HS-5 (cell line): ENCODE measurements around the gene JDP2.

Experiments used
- DNase-seq: peaks from one replicate; pipeline ENCODE4 v3.0.0-alpha.2; 2012; ENCODE audit warnings: low read depth

The JDP2 gene

GRCh38 chr14:75409316-75410205 is 18.3 kb upstream of the JDP2 start:
- DNase-seq = no peak

- DNase-seq = no peak
Observed at GRCh38 chr14:75411214-75411540, 16.6 kb upstream of the JDP2 start.

DNA sequence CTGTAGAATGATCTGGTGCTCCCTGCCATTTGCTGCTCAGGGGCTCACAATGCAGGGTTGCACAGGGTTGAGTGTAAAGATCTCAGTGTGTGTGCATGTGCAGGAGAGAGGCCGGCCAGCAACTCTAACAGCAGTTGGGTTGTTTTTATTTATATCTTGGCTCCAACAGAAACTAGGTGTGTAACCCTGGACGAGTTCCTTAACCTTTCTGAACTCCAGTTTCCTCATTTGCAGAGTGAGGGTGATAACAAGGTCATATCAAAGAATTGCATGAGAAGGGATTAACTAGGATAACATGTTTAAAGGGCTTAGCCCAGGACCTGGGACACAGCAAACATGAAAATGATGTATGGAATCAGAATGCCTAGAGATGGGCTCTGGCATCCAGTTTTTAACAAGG is 14.8 kb upstream of the JDP2 start:
- DNase-seq = no peak

GRCh38 chr14:75417674-75418073 is 10.1 kb upstream of the JDP2 start:
- DNase-seq = no peak

GRCh38 chr14:75418850-75419768 is 8.7 kb upstream of the JDP2 start:
- no peak for DNase-seq

- peak; percentile 85 for DNase-seq
Observed at GRCh38 chr14:75422169-75422568, 5.7 kb upstream of the JDP2 start.

DNA sequence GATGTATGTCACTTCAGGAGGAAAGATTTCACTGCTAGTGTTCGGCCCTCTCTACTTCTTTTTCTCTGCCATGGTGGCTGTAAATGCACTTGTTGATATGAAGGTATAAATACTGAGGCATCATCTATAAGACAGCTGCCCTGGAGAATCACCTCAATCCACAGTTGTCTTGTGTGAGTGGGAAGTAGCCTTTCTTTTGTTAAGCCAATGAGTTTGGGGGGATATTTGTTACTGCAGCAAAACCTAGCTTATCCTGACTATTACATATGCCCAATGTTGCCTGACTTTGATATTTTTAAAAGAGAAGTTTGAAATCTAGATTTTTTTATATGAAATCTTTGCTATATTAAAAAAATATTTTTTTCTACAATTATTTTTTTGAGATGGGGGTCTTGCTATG is 3.3 kb upstream of the JDP2 start:
- DNase-seq = no peak

DNA sequence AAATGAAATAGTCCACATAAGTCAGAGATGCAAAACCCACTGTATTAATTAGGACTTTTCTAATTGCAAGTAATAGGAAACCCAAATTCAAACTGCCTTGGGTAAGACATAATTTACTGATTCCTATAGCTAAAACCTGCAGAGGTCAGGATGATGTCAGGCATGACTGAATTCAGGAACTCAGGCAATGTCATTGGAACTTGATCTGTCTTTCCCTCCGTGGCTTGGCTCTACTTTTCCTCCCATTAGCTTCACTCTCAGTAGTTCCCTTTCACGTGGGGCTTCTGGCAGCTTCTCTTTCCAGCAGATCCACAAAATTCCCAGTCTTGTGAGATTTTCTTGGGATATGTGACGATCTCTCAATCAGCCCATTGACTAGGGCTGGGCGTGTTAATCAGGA is 2.4 kb upstream of the JDP2 start:
- no peak for DNase-seq

DNA sequence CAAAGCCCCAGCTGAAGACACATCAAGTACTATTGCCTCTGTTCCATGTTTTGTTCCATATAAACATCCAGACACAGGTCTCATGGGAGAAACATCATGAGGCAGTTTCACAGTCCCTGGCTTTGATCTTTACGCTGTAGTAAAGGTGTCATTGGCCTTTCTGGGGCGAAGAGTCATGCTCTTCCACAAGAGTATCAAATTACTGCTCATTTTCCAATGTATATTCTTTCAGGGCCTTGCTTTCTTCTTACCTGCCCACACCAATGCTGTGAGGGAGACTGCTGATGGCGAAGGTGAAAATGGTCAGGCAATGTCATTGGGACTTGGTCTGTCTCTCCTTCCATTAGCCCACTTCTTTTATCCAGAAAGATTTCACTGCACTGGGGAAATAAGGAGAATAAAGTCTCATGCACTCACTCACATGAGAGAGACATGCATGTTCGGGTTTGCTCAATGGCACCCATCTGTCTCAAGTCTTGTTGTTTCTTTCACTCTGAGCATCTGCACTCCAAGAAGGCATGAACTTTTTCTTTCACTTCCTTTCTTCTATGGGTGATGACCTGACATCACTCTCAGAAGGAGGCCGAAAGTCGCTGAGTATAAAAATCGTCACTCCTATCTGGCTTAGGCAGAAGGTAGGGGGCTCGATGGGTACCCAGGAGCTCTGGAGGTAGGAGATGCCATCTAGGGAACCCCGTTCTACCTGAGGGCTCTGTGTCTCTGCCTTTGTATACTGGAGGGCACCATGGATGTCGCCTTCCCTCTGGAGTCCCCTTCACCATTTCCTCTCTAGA is 1.3 kb upstream of the JDP2 start:
- no peak for DNase-seq

- DNase-seq = no peak
Observed at GRCh38 chr14:75427126-75427481, 718 bp upstream of the JDP2 start.

DNA sequence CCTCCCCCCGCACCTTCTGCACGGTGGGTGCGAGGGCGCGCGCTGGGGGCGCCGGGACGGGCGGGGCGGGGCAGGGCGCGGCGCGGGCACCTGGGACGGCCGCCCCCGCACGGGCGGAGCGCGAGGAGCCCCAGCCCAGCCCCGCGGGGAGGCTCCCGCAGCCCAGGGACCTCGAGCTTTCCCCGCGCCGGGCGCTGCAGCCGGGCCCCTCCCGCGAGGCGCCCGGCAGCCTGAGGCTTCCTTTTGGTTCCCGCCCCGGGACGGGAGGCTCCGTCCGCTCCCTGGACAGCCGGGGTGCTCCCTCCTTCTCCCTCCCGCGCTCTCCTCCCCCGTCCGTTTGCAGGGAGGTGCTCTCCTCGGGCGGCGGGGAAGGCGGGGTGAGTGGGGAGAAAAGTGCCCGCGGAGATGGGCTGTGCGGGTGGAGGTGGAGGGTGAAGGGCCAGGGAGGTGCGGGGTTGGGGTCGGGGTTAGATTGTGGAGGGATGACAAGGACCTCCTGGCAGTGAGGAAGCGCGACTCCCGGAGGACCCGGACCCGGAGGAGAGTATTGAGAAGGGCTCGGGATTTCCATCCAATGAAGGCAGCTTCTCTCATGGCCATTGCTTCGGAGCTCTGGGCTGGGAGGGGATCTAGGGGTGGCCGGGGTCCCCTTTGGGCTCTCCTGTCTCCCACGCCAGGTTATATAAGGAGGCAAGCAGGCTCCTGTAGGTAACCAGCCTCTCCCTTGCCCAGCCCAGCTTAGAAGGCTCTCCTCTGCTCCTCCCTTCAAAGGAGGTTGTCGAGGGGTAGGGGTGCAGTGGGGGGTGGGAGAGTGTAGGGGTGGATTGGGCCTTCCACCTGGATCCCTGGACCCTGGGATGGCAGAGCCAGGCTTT is 645 bp downstream of the JDP2 start:
- DNase-seq = no peak

DNA sequence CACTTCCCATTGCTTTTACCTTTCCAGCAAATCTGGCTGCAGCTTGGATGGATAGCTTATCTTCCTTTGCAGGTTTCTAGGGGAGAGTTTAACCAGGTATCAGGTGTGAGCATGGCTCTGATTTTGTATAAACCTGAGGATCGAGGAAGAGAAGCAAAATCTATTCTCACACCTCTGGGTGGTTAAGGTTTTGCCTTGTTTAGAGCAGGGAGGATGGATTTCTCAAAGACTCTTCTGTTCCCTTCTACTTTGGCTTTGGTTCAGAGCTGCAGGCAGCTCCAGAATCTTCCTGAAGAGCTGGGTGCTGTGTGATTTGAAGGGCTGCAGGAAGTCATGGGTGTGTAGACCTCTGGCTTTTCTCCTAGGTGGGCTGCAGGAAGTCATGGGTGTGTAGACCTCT is 1.7 kb downstream of the JDP2 start:
- no peak for DNase-seq

DNA sequence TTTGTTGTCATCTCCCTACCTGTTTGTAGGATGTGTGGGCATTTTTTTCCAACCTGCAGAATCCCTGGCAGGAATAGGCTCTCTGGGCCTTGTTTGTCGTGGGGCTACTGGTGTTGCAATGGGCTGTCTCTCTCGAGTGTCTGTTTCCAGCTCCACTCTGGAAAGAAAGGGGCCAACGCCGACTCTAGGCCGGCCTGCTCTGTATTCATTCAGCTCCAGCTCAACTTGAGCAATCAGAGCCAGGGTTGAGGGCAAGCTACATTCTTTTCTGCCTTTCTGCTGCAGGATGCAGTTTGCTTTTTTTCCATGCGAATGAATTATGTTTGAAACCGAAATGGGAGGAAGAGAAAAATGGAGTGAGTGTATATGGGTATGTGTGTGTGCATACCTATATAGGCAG is 2.3 kb downstream of the JDP2 start:
- no peak for DNase-seq

DNA sequence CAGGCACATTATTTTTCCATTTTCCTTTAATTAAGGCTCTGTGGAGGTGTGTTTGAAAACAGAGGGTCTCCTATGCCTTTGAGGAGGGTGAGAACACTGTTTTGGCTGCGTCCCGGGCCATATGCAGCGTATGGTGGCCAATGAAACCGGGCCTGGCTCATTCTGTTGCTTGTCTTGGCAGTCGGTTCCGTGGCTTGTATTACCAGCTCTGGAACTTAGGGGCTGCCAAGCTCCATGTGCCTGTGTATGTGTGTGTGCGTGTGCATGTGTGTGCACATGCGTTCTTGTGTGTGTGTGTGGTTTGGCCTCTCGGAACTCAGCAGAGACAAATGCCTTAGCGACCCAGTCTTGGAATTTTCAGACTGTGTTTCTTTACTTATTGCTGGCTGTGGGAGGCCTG is 2.7 kb downstream of the JDP2 start:
- DNase-seq = no peak

- no peak for DNase-seq
Observed at GRCh38 chr14:75430976-75431375, 3.2 kb downstream of the JDP2 start.

DNA sequence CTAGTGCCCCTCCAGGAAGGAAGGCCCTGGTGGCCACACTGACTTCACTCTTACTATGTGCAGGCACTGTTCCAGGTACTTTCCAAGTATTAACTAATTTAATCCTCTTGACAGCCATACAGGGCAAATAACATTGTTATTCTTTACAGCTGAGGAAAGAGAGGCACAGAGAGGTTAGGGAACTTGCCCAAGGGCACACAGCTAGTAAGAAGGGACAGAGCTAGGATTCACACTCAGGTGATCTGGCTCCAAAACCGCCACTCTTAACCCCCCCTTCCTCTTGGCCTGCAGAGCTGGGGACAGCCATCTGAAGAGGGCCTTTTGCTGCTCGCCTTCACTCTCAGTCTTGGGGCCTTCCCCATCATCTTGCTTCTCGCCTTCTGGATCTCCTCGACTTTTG is 4.0 kb downstream of the JDP2 start:
- DNase-seq = no peak

- no peak for DNase-seq
Observed at GRCh38 chr14:75432411-75432810, 4.6 kb downstream of the JDP2 start.

DNA sequence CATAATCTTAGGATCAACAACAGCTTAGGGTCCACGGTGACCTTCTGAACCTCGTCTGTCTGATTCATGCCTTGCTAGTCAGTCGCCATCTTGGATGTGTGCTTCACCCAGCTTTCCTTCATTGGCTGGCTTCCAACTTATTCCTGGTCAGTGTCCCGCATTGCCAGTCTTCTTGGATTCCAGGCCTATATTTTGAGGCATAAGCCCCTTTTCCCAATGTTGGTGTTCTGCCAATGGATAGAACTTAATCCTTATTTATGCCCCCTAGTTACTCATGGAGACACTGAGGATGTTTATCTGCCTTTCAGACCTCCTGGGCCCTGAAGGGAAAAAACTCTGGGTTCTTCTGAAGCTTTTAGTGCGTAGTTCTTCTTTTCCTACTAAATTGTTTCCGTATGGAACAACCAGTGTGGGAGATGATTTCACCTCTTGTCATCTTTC is 5.8 kb downstream of the JDP2 start:
- no peak for DNase-seq

DNA sequence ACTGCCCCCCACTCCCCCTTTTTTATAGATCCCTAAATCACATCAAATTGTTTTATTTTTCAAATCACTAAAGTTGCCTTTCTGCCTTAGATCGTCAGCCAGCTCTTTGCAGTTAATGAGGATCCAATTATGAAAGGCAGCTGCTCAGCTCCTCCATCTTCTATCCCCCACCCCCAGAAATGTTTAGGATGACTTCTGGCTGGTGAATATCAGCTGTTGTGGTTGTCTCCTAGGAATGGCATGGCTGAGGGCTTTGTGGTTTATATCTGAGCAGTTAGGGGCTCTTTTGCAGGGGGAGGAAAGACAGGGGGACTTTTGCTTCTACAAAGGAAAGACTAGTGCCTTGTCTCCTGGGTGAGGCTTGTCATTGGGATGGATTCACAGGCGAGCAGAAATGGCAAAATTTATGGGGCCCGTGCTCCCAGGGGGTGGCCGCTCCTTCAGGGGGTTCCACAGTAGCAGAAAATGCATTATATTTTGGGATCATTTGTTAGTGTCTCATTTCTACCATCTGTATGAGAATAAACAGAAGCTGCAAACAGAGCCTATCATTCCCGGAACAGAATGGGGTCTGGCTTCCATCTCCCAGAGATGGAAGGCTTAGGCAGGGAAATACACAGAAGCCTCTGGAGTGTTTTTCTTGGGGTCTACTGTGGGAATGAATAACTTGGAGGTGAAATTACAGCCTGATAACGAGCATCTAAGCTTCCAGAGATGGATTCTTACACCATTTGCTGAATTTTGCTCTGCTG is 6.5 kb downstream of the JDP2 start:
- DNase-seq = no peak

DNA sequence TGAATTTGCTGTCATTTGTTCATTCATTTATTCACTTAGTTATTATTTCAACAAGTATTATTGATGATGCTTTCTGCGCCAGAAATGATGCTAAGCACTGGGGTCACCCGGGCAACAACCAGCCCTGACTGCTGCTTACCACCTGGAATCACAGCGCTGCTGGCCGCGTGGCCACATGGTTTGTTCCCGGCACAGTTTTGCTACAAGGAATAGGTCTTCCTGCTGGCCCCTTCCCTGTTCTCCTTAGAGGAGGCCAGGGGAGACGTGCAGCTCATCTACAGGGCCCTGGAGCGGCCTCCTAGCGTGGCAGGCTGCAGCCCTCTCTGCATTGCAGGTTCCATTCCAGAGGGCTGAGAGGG is 7.0 kb downstream of the JDP2 start:
- no peak for DNase-seq

DNA sequence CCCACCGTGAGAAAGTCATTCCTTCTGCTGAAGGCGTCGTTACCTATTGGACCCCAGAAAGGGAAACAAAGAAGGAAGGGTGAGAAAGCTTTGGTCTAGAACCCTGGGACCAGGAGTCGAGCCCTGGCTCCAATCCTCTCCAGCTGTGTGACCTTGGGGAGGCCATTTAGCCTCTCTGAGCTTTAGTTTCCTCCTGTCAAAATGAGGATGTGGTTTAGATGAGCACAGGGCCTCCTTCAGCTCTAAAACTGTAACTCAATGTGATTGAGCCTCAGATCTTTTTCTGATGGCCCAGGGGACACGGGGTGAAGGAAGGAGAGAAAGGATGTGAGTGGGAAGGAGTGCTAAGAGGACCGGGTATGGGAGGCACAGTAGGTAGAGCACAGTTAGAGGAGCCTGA is 7.7 kb downstream of the JDP2 start:
- no peak for DNase-seq
